Activated CD4-positive, alpha-beta memory T cell treated with anti-CD3 and anti-CD28 coated beads, Interleukin-2, amount 10 ng/mL, durations not matched to agents 7 days and 5 days (primary cell): ENCODE measurements around the gene LAMTOR1. TPM values are rescaled to one million over a fixed set of nuclear protein-coding genes. Genes with fewer than 3 reads are reported as not detected.

ENCODE experiments used
- CTCF ChIA-PET: fragments of 350-600 bp; sonication (Branson Sonifier 250); formaldehyde crosslinking; loops from one replicate; lab custom pipeline; 2021; ENCODE audit warnings: antibody characterized with exemption, inconsistent platforms; lab: Charles Lee
- POLR2A ChIA-PET: fragments of 350-600 bp; sonication (Branson Sonifier 250); formaldehyde crosslinking; loops from one replicate; lab custom pipeline; 2021; ENCODE audit warnings: antibody characterized with exemption; lab: Charles Lee
- DNase-seq: peaks from one replicate; pipeline ENCODE4 v3.0.0-alpha.2; 2020
- H3K27ac Mint-ChIP-seq: one replicate; pipeline ENCODE4 v1.8.0; 2021; ENCODE audit warnings: mild to moderate bottlenecking, mixed read lengths
- H3K27me3 Mint-ChIP-seq: one replicate; pipeline ENCODE4 v1.8.0; 2021; ENCODE audit warnings: mixed read lengths
- H3K36me3 Mint-ChIP-seq: one replicate; pipeline ENCODE4 v1.8.0; 2021; ENCODE audit warnings: low read depth, mixed read lengths
- H3K4me1 Mint-ChIP-seq: one replicate; pipeline ENCODE4 v1.8.0; 2021; ENCODE audit warnings: mixed read lengths
- H3K4me3 Mint-ChIP-seq: one replicate; pipeline ENCODE4 v1.8.0; 2021; ENCODE audit warnings: mild to moderate bottlenecking, mixed read lengths
- H3K9me3 Mint-ChIP-seq: one replicate; pipeline ENCODE4 v1.8.0; 2021; ENCODE audit warnings: mixed read lengths
- total RNA-seq, 2 experiments: library from RNA; stranded (reverse); gene quantifications; one replicate each; pipeline ENCODE4 v1.2.3, GENCODE V29; 2021

LAMTOR1 gene
- total RNA-seq, 2 experiments from 2014 or later, result 72.7 to 76.9 TPM

DNA sequence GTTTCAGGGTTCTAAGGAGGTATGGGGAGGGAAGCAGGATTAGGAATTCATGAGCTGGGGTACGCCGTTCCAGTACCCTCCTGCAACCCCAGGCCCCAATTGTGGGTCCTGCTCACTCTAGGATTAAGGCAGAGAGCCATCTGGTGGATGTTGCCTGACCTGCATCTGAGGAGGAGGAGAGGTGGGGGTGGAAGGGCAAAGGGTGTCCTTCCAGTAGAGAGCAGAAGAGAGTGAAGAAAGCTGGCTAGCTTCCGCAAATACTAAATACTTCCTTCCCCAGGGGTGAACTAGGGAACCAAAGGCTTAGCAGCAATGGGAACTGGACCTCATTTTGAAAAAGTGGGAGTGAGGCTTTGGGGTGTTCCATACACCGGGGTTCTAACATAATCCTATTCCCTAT, 11.8 kb downstream of the LAMTOR1 start:
- peak; percentile 66 for DNase-seq
- H3K9me3 Mint-ChIP-seq, result no peaks in the 10 kb centered on the region
- H3K27me3 Mint-ChIP-seq, result no peaks in the 10 kb centered on the region
- ChIA-PET CTCF (interaction anchor here (0.6 to 5.4 kb wide), 15 partner anchors 9 to 160 kb away, joined by 3 to 104 read pairs (median 4); partner anchors contain the start of gene ANAPC15), POLR2A (interaction anchor here (1.0 to 2.9 kb wide), 7 partner anchors 10 to 113 kb away, joined by 3 to 18 read pairs (median 5); partner anchors contain the start of gene LAMTOR1)
- H3K4me3 Mint-ChIP-seq, result no peak overlapping the region
- H3K27ac Mint-ChIP-seq, result no peak overlapping the region
- peaks cover 15% of the 10 kb centered on the region for H3K36me3 Mint-ChIP-seq
- peaks cover 16% of the 10 kb centered on the region for H3K4me1 Mint-ChIP-seq

DNA sequence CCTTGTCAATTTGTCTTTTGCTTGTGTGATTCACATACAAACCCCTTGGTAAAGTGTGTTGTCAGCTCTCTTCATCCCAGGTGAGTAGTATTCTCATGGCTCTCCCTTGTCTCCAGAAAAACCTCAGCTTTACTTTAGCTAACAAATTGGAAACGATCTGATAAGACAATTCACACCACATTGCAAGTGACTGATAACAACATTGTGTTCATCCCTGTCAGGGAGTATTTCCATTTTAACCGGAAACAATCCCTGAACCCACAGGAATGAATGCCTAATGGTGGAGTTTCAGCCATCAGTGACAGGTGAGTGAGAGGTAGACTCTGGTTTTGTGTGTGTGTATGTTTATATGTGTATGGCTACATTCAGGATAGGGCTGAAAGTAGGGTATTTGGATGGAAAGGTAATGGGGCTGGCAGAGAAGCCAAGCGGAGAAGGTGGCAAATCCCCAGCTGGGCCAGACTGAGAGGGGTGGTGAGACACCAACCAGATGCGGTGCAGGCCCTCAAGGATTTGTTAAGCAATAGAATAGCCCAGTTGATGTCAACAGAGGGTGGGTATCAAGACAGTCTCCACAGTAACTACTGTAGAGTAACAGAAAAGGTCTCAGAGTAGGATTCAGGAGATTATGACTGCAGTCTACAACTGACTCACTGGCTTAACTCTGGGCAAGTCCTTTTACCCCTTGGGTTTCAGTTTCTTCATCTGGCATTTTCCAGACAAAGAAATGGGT, 14.9 kb downstream of the LAMTOR1 start:
- CTCF ChIA-PET, result interaction anchor here (4.0 kb wide), 1 partner anchor 63 kb away, joined by 29 read pairs; no protein-coding TSS in a partner anchor
- no peaks in the 10 kb centered on the region for H3K9me3 Mint-ChIP-seq
- H3K4me1 Mint-ChIP-seq, result peaks cover 26% of the 10 kb centered on the region
- no peaks in the 10 kb centered on the region for H3K27me3 Mint-ChIP-seq
- no peak overlapping the region for H3K27ac Mint-ChIP-seq
- no peak for DNase-seq
- no peak overlapping the region for H3K4me3 Mint-ChIP-seq
- H3K36me3 Mint-ChIP-seq, result peaks cover 14% of the 10 kb centered on the region
- POLR2A ChIA-PET, result interaction anchor here (2.4 kb wide), 1 partner anchor 13 kb away, joined by 9 read pairs; no protein-coding TSS in a partner anchor

DNA sequence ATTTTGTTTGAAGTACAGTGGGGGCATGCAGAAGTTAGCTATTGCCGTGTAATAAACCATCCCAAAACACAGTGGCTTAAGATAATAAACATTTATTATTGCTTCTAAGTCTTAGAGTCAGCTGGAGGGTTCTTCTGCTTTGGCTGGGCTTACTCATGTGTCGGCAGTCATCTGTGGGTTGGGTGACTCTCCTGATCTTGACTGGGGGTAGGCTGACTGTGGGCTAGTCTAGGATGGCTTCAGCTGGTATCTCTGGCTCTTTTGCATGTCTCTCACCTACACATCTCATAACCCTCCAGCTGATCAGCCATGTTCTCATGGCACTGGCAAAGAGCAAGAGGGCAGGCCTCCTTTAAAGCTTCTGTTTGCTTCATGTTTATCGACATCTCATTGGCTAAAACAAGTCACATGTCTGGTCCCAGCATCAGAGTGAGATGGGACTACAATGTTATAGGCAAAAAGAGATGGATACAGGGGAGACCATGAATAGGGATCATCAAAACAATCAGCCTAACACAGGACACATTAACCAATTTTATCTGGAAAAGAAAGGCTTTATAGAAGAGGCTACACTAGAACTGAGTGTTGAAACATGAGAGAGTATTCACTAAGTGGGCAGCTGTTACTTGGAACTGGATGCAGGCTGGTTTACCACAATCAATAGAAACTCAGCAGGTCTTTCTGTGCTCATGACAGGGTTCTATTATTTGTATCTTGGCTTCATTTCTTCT, 17.3 kb downstream of the LAMTOR1 start:
- ChIA-PET POLR2A (interaction anchor here (0.7 to 2.8 kb wide), 7 partner anchors 14 to 158 kb away, joined by 3 to 12 read pairs (median 5); partner anchors contain the start of genes ANAPC15 and XNDC1N), CTCF (interaction anchor here (0.6 to 4.0 kb wide), 3 partner anchors 45 to 446 kb away, joined by 3 to 29 read pairs (median 4); no protein-coding TSS in a partner anchor)
- Mint-ChIP-seq H3K27me3 (no peaks in the 10 kb centered on the region), H3K4me1 (peaks cover 40% of the 10 kb centered on the region), H3K27ac (no peak overlapping the region), H3K4me3 (no peak overlapping the region), H3K9me3 (no peaks in the 10 kb centered on the region), H3K36me3 (peaks cover 14% of the 10 kb centered on the region)
- DNase-seq, result no peak

DNA sequence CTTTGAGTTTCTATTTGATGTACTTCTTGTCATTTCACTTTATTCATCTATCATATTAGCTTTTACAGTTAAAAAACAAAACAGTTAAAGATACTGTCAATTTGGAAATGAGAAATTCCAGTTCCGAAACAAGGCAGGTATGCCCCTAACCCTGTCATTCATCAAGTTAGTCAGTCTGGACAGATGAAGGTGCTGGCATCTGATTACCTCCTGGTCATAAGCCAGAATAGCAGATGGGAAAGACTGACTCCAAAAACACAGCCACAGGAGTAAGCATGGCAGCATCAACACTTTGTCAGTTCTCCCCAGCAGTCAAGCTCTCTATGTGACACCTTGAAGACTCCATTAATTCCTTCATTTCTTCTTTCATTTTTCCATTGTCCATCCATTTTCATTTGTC, 18.1 kb downstream of the LAMTOR1 start:
- POLR2A ChIA-PET, result interaction anchor here (1.2 to 2.8 kb wide), 5 partner anchors 14 to 90 kb away, joined by 3 to 12 read pairs (median 5); partner anchors contain the start of gene ANAPC15
- H3K4me3 Mint-ChIP-seq, result no peak overlapping the region
- H3K9me3 Mint-ChIP-seq, result no peaks in the 10 kb centered on the region
- CTCF ChIA-PET, result interaction anchor here (0.7 to 4.0 kb wide), 4 partner anchors 51 to 1513 kb away, joined by 3 to 29 read pairs (median 4); no protein-coding TSS in a partner anchor
- peaks cover 44% of the 10 kb centered on the region for H3K4me1 Mint-ChIP-seq
- no peak overlapping the region for H3K27ac Mint-ChIP-seq
- DNase-seq, result no peak
- no peaks in the 10 kb centered on the region for H3K27me3 Mint-ChIP-seq
- H3K36me3 Mint-ChIP-seq, result peaks cover 13% of the 10 kb centered on the region

DNA sequence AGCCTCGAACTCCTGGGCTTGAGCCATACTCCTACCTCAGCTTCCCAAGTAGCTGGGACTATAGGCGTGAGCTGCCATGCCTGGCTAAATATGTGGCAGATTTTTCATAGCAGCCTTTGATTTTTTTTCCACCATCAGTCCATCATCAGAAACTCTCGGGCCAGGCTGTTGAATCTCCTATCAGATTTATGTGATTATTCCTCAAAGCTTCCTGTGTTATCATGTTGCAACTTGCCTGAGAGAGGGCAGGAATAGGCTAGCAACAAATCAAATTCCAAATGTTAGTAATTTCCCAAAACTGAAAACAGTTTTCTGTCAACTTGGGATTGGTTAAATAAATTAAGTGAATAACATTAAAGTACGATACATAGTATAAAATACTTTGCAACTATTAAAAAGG, 19.0 kb downstream of the LAMTOR1 start:
- peaks cover 47% of the 10 kb centered on the region for H3K4me1 Mint-ChIP-seq

DNA sequence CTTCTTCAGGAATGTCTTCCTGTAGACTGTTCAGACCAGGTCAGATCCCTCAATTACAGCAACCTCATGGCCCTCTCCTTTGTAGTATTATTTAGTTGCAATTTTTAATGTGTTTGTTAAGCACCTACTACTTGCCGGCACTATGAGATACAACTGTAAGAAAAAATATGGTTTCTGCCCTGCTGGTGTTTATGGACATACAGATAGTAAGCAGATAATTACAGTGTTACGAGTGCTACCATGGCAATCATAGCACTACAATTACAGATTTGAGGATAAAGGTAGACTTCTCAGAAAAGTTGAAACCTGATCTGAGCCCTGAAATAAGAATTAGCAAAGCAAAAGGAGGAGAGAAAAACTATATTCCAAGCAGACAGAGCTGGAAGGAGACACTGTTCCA, 19.7 kb downstream of the LAMTOR1 start:
- Mint-ChIP-seq H3K36me3 (peaks cover 14% of the 10 kb centered on the region), H3K27ac (no peak overlapping the region), H3K4me3 (no peak overlapping the region), H3K9me3 (no peaks in the 10 kb centered on the region), H3K27me3 (no peaks in the 10 kb centered on the region), H3K4me1 (peaks cover 52% of the 10 kb centered on the region)
- DNase-seq, result no peak
- ChIA-PET CTCF (no interaction called here), POLR2A (interaction anchor here (1.4 kb wide), 1 partner anchor 43 kb away, joined by 4 read pairs; no protein-coding TSS in a partner anchor)

More for the DNA sequence above, 19.0 kb downstream of the LAMTOR1 start:
- no peak overlapping the region for H3K27ac Mint-ChIP-seq
- H3K4me3 Mint-ChIP-seq, result no peak overlapping the region
- H3K9me3 Mint-ChIP-seq, result no peaks in the 10 kb centered on the region
- peaks cover 9% of the 10 kb centered on the region for H3K36me3 Mint-ChIP-seq
- no peak for DNase-seq
- ChIA-PET CTCF (interaction anchor here (0.9 kb wide), 1 partner anchor 51 kb away, joined by 5 read pairs; no protein-coding TSS in a partner anchor), POLR2A (interaction anchor here (1.3 to 1.4 kb wide), 2 partner anchors 15 to 43 kb away, joined by 4 to 5 read pairs; no protein-coding TSS in a partner anchor)
- H3K27me3 Mint-ChIP-seq, result no peaks in the 10 kb centered on the region

DNA sequence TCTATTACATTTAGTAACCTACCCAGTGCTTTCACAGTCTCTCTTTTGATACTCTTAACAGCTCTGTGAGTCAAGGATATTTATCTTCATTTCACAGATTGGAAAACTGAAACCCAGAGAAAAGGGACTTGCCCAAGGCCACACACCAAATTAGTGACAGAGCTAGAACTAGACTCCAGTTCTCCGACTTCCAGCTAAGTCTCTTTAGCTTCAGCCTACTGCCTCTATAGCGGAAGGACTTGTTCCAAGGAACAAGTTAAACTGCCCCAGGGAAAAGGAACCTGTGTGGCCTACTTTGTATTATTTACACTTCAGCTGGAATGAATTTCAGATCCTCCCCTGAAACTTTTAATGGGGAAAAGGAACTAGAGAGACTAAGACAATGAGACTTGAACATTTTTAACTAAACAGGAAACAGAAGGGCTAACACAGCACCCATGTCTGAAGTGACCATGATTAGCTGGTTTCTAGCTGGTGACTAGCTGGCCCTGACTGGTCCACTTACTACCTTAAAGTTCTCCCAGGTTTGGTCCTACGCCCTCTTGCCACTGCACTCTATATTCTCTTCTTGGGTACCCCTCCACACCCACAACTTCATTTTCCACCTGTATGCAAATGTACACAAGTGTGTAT, 21.2 kb downstream of the LAMTOR1 start:
- CTCF ChIA-PET, result interaction anchor here (1.0 to 2.2 kb wide), 7 partner anchors 9 to 352 kb away, joined by 3 to 16 read pairs (median 4); partner anchors contain the start of gene CLPB
- Mint-ChIP-seq H3K36me3 (peaks cover 14% of the 10 kb centered on the region), H3K27me3 (no peaks in the 10 kb centered on the region), H3K27ac (peak overlapping the region; percentile 90), H3K9me3 (no peaks in the 10 kb centered on the region), H3K4me3 (peak overlapping the region; percentile 88), H3K4me1 (peaks cover 61% of the 10 kb centered on the region)
- no peak for DNase-seq
- POLR2A ChIA-PET, result interaction anchor here (1.4 to 2.3 kb wide), 7 partner anchors 10 to 153 kb away, joined by 3 to 22 read pairs (median 6); partner anchors contain the start of genes ANAPC15, LAMTOR1, RNF121 and XNDC1N

DNA sequence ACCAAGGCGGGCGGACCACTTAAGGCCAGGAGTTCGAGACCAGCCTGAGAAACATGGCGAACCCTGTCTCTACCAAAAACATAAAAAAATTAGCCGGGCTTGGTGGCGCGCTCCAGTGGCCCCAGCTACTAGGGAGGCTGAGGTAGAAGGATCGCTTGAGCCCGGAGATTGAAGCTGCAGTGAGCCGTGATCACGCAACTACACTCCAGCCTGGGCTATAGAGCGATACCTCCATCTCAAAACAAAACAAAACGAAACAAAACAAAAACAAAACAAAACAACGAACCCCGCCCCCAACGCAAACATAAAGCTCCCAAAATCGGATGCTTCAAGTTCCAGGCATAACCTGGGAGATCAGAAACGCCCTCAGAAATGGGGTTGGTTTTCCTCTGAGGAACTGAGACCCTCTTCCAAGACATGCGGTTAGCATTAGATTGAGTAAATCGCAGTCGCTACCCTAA, 21.9 kb downstream of the LAMTOR1 start:
- POLR2A ChIA-PET, result interaction anchor here (1.4 to 2.3 kb wide), 7 partner anchors 11 to 153 kb away, joined by 3 to 22 read pairs (median 6); partner anchors contain the start of genes ANAPC15, LAMTOR1, RNF121 and XNDC1N
- peaks cover 59% of the 10 kb centered on the region for H3K4me1 Mint-ChIP-seq

DNA sequence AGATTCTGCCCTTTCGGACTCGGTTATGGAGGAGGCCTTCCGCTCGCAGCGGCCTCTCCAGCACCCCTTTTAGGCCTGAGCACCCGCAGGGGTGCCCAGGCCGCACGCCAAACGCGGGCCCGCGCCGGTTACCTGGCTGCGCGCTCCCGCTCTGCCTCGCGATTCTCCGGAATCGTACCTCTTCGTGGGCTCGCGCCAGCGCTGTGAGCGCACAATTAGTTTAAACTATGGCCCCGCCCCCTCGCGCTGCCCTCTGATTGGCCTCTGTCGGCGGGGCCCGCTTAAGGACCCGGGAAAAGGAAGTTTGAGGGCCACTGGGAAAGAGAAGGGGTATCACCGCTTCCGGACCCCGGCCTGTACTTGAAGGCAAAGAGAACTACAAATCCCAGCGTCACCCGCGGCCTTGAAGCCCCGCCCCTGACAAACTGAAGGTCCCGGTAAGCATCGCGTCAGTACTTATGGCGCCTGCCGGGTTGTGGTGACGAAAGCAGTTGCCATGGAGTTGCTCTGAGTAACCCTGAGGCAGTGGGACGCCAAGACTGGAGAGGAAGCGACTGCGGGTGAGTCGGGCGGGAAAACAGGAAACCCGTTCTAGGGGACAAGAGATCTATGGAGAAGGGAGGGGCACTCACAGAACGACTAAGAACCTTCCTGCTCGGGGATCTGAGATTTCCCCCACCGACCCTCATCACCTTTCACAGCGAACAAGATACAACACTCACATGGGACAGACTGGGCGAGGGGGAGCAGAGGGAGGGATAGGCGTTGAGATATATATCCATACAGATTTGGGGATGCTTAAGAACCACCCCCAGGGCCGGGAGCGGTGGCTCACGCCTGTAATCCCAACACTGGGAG, 22.5 kb downstream of the LAMTOR1 start, which contains the start of the genes LRRC51 and NUMA1:
TSS of gene LRRC51 (plus strand) at position 525 of the 858 bp plus-strand sequence. CDS start 8,234 bp downstream, outside the sequence.
TSS of gene NUMA1 (minus strand) at position 217 of the 858 bp plus-strand sequence. CDS start 44,599 bp downstream, outside the sequence.
- POLR2A ChIA-PET, result interaction anchor here (0.9 to 2.9 kb wide), 9 partner anchors 10 to 152 kb away, joined by 5 to 33 read pairs (median 7); partner anchors contain the start of genes ANAPC15, LAMTOR1, RNF121 and XNDC1N
- Mint-ChIP-seq H3K4me1 (peaks cover 57% of the 10 kb centered on the region), H3K27me3 (no peaks in the 10 kb centered on the region), H3K27ac (peak within 1 kb of the TSS; percentile 90), H3K9me3 (no peaks in the 10 kb centered on the region), H3K36me3 (peaks cover 19% of the 10 kb centered on the region), H3K4me3 (peak within 1 kb of the TSS; percentile 88)
- CTCF ChIA-PET, result interaction anchor here (0.9 to 2.2 kb wide), 5 partner anchors 10 to 64 kb away, joined by 3 to 16 read pairs (median 6); no protein-coding TSS in a partner anchor
- DNase-seq, result peak; percentile 100

More for the DNA sequence above, 21.9 kb downstream of the LAMTOR1 start:
- Mint-ChIP-seq H3K27ac (peak overlapping the region; percentile 90), H3K36me3 (peaks cover 18% of the 10 kb centered on the region), H3K4me3 (peak overlapping the region; percentile 88), H3K27me3 (no peaks in the 10 kb centered on the region), H3K9me3 (no peaks in the 10 kb centered on the region)
- no peak for DNase-seq
- CTCF ChIA-PET, result interaction anchor here (1.0 to 2.2 kb wide), 6 partner anchors 9 to 353 kb away, joined by 3 to 16 read pairs (median 5); partner anchors contain the start of gene CLPB

DNA sequence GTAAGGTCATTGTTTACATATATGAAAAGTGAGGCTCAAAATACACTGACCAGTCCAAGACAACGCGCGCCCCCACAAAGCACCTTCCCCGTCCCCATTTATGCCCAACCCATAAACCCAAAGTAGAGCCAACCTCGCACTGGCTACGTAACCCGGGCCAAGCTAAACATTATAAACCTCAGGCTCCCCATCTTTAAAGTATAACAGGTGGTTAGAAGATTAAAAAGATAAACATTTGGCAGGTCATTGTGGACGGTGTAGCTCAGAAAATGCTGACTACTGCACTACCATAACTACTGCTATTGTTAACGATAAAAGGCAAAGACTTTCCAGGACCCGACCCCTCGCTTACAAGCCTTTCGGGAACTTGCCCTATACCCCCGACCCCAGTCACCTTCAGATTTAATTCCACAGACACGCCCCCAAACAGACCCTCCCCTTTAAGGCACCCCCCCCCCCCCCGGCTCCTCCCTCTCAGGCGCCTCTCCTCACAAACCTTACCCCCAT, 23.2 kb downstream of the LAMTOR1 start:
- Mint-ChIP-seq H3K36me3 (peaks cover 24% of the 10 kb centered on the region), H3K9me3 (no peaks in the 10 kb centered on the region), H3K4me3 (peak overlapping the region; percentile 88), H3K4me1 (peaks cover 61% of the 10 kb centered on the region), H3K27me3 (no peaks in the 10 kb centered on the region), H3K27ac (peak overlapping the region; percentile 90)
- POLR2A ChIA-PET, result interaction anchor here (0.6 to 2.9 kb wide), 7 partner anchors 11 to 151 kb away, joined by 5 to 33 read pairs (median 6); partner anchors contain the start of genes ANAPC15, RNF121 and XNDC1N
- DNase-seq, result no peak
- CTCF ChIA-PET, result interaction anchor here (0.5 to 1.7 kb wide), 4 partner anchors 39 to 111 kb away, joined by 3 to 5 read pairs (median 4); no protein-coding TSS in a partner anchor
